Osteoblast (primary cell): ENCODE results near the gene VAV2. TPM values are rescaled to one million over a fixed set of nuclear protein-coding genes. Genes with fewer than 3 reads are reported as not detected.

Experiments used
- DNase-seq: peaks from one replicate; pipeline ENCODE4 v3.0.0; 2011; ENCODE audit warnings: low spot score, mixed read lengths; ENCODE audit not compliant: insufficient read length; ENCODE audit errors: missing footprints
- H2AFZ ChIP-seq: 2 replicates; pipeline ENCODE4 v1.6.0; 2011; ENCODE audit warnings: mild to moderate bottlenecking, low read length
- H3K27ac ChIP-seq: 2 replicates; pipeline ENCODE4 v1.5.1; 2011; ENCODE audit warnings: mild to moderate bottlenecking, low read depth, low read length, moderate library complexity
- H3K27me3 ChIP-seq: 2 replicates; pipeline ENCODE4 v1.6.0; 2012; ENCODE audit warnings: mild to moderate bottlenecking, control low read depth, inconsistent platforms, low read length, moderate library complexity; ENCODE audit not compliant: insufficient read depth
- H3K36me3 ChIP-seq: 2 replicates; pipeline ENCODE4 v1.5.1; 2011; ENCODE audit warnings: mild to moderate bottlenecking, low read length, control low read depth, moderate library complexity; ENCODE audit not compliant: insufficient read depth
- H3K4me1 ChIP-seq: 2 replicates; pipeline ENCODE4 v1.5.1; 2011; ENCODE audit warnings: mild to moderate bottlenecking, low read length, control low read depth, moderate library complexity; ENCODE audit not compliant: insufficient read depth
- H3K4me2 ChIP-seq: 2 replicates; pipeline ENCODE4 v1.6.0; 2011; ENCODE audit warnings: mild to moderate bottlenecking, low read length; ENCODE audit not compliant: insufficient read depth
- H3K4me3 ChIP-seq: fragments of 200-600 bp; sonication (generic); 3 replicates; pipeline ENCODE4 v1.5.1; 2012; ENCODE audit warnings: mild to moderate bottlenecking, low read length, inconsistent platforms; ENCODE audit not compliant: insufficient read depth
- H3K79me2 ChIP-seq: 2 replicates; pipeline ENCODE4 v1.6.0; 2012; ENCODE audit warnings: mild to moderate bottlenecking, low read length, control low read depth, inconsistent platforms; ENCODE audit not compliant: insufficient read depth
- H3K9me3 ChIP-seq: 2 replicates; pipeline ENCODE4 v1.5.1; 2011; ENCODE audit warnings: low read depth, low read length, control low read depth
- H4K20me1 ChIP-seq: 2 replicates; pipeline ENCODE4 v1.6.0; 2012; ENCODE audit warnings: mild to moderate bottlenecking, low read length, control low read depth; ENCODE audit not compliant: insufficient read depth
- CTCF ChIP-seq: IDR thresholded peaks from 2 replicates; pipeline ENCODE4 v1.5.1; 2011; ENCODE audit warnings: mild to moderate bottlenecking, low read depth, low read length, moderate library complexity; ENCODE audit errors: extremely low read depth
- total RNA-seq: library from RNA; depleted of rRNA; stranded (reverse); fragments of >200 nt; gene quantifications from 2 replicates; pipeline ENCODE4 v1.2.3, GENCODE V29; 2012

The VAV2 gene
- total RNA-seq, 1 donor, result 8.0 TPM

- no peaks in the 10 kb centered on the region for H3K9me3 ChIP-seq
- no peak overlapping the region for H3K4me2 ChIP-seq
- H3K27me3 ChIP-seq, result no peaks in the 10 kb centered on the region
- DNase-seq, result no peak
- TF ChIP-seq CTCF, result no peak
- H3K27ac ChIP-seq, result no peak overlapping the region
- H3K4me1 ChIP-seq, result no peaks in the 10 kb centered on the region
- no peak overlapping the region for H3K4me3 ChIP-seq
- H2AFZ ChIP-seq, result no peak overlapping the region
- no peaks in the 10 kb centered on the region for H3K79me2 ChIP-seq
- peaks cover 13% of the 10 kb centered on the region for H4K20me1 ChIP-seq
- H3K36me3 ChIP-seq, result peaks cover 5% of the 10 kb centered on the region
These were observed 179.9 kb downstream of the VAV2 start for GRCh38 chr9:133812077-133812868.

GRCh38 chr9:133811471-133811870 is 180.7 kb downstream of the VAV2 start:
- Histone ChIP-seq H2AFZ (no peak overlapping the region), H3K36me3 (peaks cover 5% of the 10 kb centered on the region), H3K9me3 (no peaks in the 10 kb centered on the region), H4K20me1 (peaks cover 13% of the 10 kb centered on the region), H3K4me1 (no peaks in the 10 kb centered on the region), H3K27ac (no peak overlapping the region), H3K27me3 (no peaks in the 10 kb centered on the region), H3K4me2 (no peak overlapping the region), H3K4me3 (no peak overlapping the region), H3K79me2 (no peaks in the 10 kb centered on the region)
- no peak for DNase-seq
- TF ChIP-seq CTCF, result no peak

GRCh38 chr9:133810556-133811195 is 181.4 kb downstream of the VAV2 start:
- H4K20me1 ChIP-seq, result peaks cover 13% of the 10 kb centered on the region
- H3K36me3 ChIP-seq, result peaks cover 5% of the 10 kb centered on the region
- H3K4me1 ChIP-seq, result no peaks in the 10 kb centered on the region
- no peak overlapping the region for H3K27ac ChIP-seq
- DNase-seq, result peak; percentile 89
- no peak overlapping the region for H3K4me3 ChIP-seq
- TF ChIP-seq CTCF, result no peak
- no peaks in the 10 kb centered on the region for H3K9me3 ChIP-seq
- no peak overlapping the region for H2AFZ ChIP-seq
- no peaks in the 10 kb centered on the region for H3K79me2 ChIP-seq
- H3K4me2 ChIP-seq, result no peak overlapping the region
- H3K27me3 ChIP-seq, result no peaks in the 10 kb centered on the region

- Histone ChIP-seq H3K4me1 (no peaks in the 10 kb centered on the region), H4K20me1 (peaks cover 17% of the 10 kb centered on the region), H3K4me3 (no peak overlapping the region), H2AFZ (no peak overlapping the region), H3K4me2 (no peak overlapping the region), H3K36me3 (peaks cover 5% of the 10 kb centered on the region), H3K9me3 (no peaks in the 10 kb centered on the region), H3K27ac (no peak overlapping the region), H3K79me2 (no peaks in the 10 kb centered on the region), H3K27me3 (no peaks in the 10 kb centered on the region)
- peak; percentile 76 for DNase-seq
- no peak for TF ChIP-seq CTCF
These were observed 182.8 kb downstream of the VAV2 start for GRCh38 chr9:133809335-133809734.
